ENCODE measurements around the gene TSGA10IP.
A peak's percentile ranks its signal among the peaks of the same experiment; 100 is the strongest.

TSGA10IP gene

GRCh38 chr11:65918211-65919140, 26.8 kb upstream of the TSGA10IP start, which contains the start of gene C11orf68:
TSS of gene C11orf68 (minus strand) at chr11:65919062. CDS start at chr11:65919031, 31 bp downstream.
- no peaks in the 10 kb centered on the region for H3K27me3 ChIP-seq
- H3K9me3 ChIP-seq: no peaks in the 10 kb centered on the region
- peak within 1 kb of the TSS; percentile 89 to 92 for H3K4me3 ChIP-seq
- intact Hi-C loops (cut with DNase I; ENCODE audit: low total_unique reads): loop anchor here (2.0 kb wide), 1 partner anchor 60 kb away; the partner anchor contains the start of gene CFL1
- H3K27ac ChIP-seq: peak within 1 kb of the TSS; percentile 94 to 96
- DNase-seq: peak in 1 of 2 donors; percentile 43
- H3K36me3 ChIP-seq: peaks cover 13 to 25% (median 20%) of the 10 kb centered on the region in 3 donors
- H3K4me1 ChIP-seq: peaks cover 14 to 56% (median 53%) of the 10 kb centered on the region in 4 donors
- no peak for TF ChIP-seq CTCF (IDR thresholded peaks at IDR 0.05)

GRCh38 chr11:65919141-65919572, 26.1 kb upstream of the TSGA10IP start, which contains the start of gene DRAP1:
TSS of gene DRAP1 (plus strand) at chr11:65919426. CDS start at chr11:65919502, 76 bp downstream.
- H3K9me3 ChIP-seq: no peaks in the 10 kb centered on the region
- DNase-seq: peak; percentile 98 to 99
- intact Hi-C loops (cut with DNase I; ENCODE audit: low total_unique reads): loop anchor here (2.0 kb wide), 1 partner anchor 60 kb away; the partner anchor contains the start of gene CFL1
- H3K4me1 ChIP-seq: peaks cover 14 to 55% (median 53%) of the 10 kb centered on the region in 4 donors
- H3K36me3 ChIP-seq: peaks cover 13 to 30% (median 20%) of the 10 kb centered on the region in 3 donors
- peak within 1 kb of the TSS; percentile 89 to 92 for H3K4me3 ChIP-seq
- TF ChIP-seq CTCF (IDR thresholded peaks at IDR 0.05): no peak
- H3K27ac ChIP-seq: peak within 1 kb of the TSS; percentile 94 to 96
- no peaks in the 10 kb centered on the region for H3K27me3 ChIP-seq

GRCh38 chr11:65919573-65920371, 25.5 kb upstream of the TSGA10IP start:
- peaks cover 14 to 50% (median 49%) of the 10 kb centered on the region in 4 donors for H3K4me1 ChIP-seq
- intact Hi-C loops (cut with DNase I; ENCODE audit: low total_unique reads): loop anchor here (2.0 to 5.0 kb wide), 2 partner anchors 43 to 61 kb away; partner anchors contain the start of genes CFL1 and SART1
- H3K27ac ChIP-seq: peak overlapping the region; percentile 87 to 90
- TF ChIP-seq CTCF (IDR thresholded peaks at IDR 0.05): no peak
- peak overlapping the region; percentile 89 to 92 for H3K4me3 ChIP-seq
- no peaks in the 10 kb centered on the region for H3K27me3 ChIP-seq
- DNase-seq: peak; percentile 47 to 82
- H3K36me3 ChIP-seq: peaks cover 13 to 32% (median 20%) of the 10 kb centered on the region in 3 donors
- H3K9me3 ChIP-seq: no peaks in the 10 kb centered on the region

GRCh38 chr11:65920372-65920802, 24.9 kb upstream of the TSGA10IP start:
- Histone ChIP-seq H3K27ac (peak overlapping the region; percentile 87 to 90), H3K4me1 (peaks cover 8 to 44% (median 43%) of the 10 kb centered on the region in 4 donors), H3K27me3 (no peaks in the 10 kb centered on the region), H3K4me3 (peak overlapping the region; percentile 89 to 92), H3K9me3 (no peaks in the 10 kb centered on the region), H3K36me3 (peaks cover 13 to 32% (median 20%) of the 10 kb centered on the region in 3 donors)
- no peak for TF ChIP-seq CTCF (IDR thresholded peaks at IDR 0.05)
- DNase-seq: peak in 1 of 2 donors; percentile 72
- intact Hi-C loops (cut with DNase I; ENCODE audit: low total_unique reads): loop anchor here (5.0 kb wide), 1 partner anchor 42 kb away; the partner anchor contains the start of gene SART1
